CD14-positive monocyte (primary cell): ENCODE data around the gene XPO6. TPM values are rescaled to one million over a fixed set of nuclear protein-coding genes. Genes with fewer than 3 reads are reported as not detected.

Source experiments
- DNase-seq, 3 donors: peaks; one replicate each; pipeline ENCODE4 v3.0.0-alpha.2; 2011 to 2022
- H2AFZ ChIP-seq: 2 replicates; pipeline ENCODE4 v1.6.0; 2012; ENCODE audit warnings: mild to moderate bottlenecking, low read depth, low read length, inconsistent platforms; ENCODE audit not compliant: insufficient read depth, poor library complexity, severe bottlenecking
- H3K27ac ChIP-seq, 2 donors: 1 replicate in 1 of 2; 2 replicates in 1 of 2; pipeline ENCODE4 v1.5.1; 2012 to 2013; ENCODE audit warnings: low read length in 2 of 2, control low read depth in 1 of 2, inconsistent platforms in 1 of 2, low read depth in 1 of 2, mild to moderate bottlenecking in 1 of 2
- H3K27me3 ChIP-seq, 2 donors: one replicate each; pipeline versions ENCODE4 v1.6.0 to v1.6.1; 2011 to 2013; ENCODE audit warnings: low read length in 2 of 2; ENCODE audit not compliant: control insufficient read depth in 2 of 2, insufficient read depth in 2 of 2
- H3K36me3 ChIP-seq, 2 donors: replicated peaks in 1 of 2; 1 replicate in 1 of 2; 2 replicates in 1 of 2; pipeline versions ENCODE4 v1.5.1 to v1.6.1; 2012 to 2013; ENCODE audit warnings: low read length in 2 of 2, control low read depth in 1 of 2, inconsistent platforms in 1 of 2, mild to moderate bottlenecking in 1 of 2; ENCODE audit not compliant: insufficient read depth in 2 of 2, control insufficient read depth in 1 of 2
- H3K4me1 ChIP-seq, 2 donors: 1 replicate in 1 of 2; 2 replicates in 1 of 2; pipeline versions ENCODE4 v1.5.1 to v1.6.1; 2012 to 2013; ENCODE audit warnings: low read length in 2 of 2, control low read depth in 1 of 2, inconsistent platforms in 1 of 2, mild to moderate bottlenecking in 1 of 2, moderate library complexity in 1 of 2; ENCODE audit not compliant: insufficient read depth in 2 of 2, control insufficient read depth in 1 of 2
- H3K4me2 ChIP-seq: replicated peaks from 2 replicates; pipeline ENCODE3; 2012; ENCODE audit warnings: low read length, moderate library complexity, mild to moderate bottlenecking; ENCODE audit not compliant: poor library complexity, severe bottlenecking; ENCODE audit errors: extremely low read depth
- H3K4me3 ChIP-seq, 3 experiments: fragments of 200-600 bp in 1 of 3; sonication (generic) in 1 of 3; replicated peaks in 1 of 3; 1 replicate in 2 of 3; 2 replicates in 1 of 3; pipeline ENCODE4 v1.5.1; 2011 to 2013; ENCODE audit warnings: low read length in 3 of 3, mild to moderate bottlenecking in 3 of 3, control low read depth in 2 of 3, low read depth in 2 of 3, inconsistent platforms in 1 of 3, moderate library complexity in 1 of 3
- H3K79me2 ChIP-seq: 2 replicates; pipeline ENCODE4 v1.6.0; 2012; ENCODE audit warnings: mild to moderate bottlenecking, control low read depth, inconsistent platforms, low read length, moderate library complexity; ENCODE audit not compliant: insufficient read depth
- H3K9ac ChIP-seq: 2 replicates; pipeline ENCODE4 v1.6.0; 2017; ENCODE audit warnings: low read length, mild to moderate bottlenecking; ENCODE audit not compliant: insufficient read depth, poor library complexity, severe bottlenecking
- H3K9me3 ChIP-seq, 2 donors: replicated peaks in 1 of 2; 1 replicate in 1 of 2; 2 replicates in 1 of 2; pipeline versions ENCODE4 v1.5.1 to v1.6.1; 2012 to 2013; ENCODE audit warnings: low read length in 2 of 2, control low read depth in 1 of 2; ENCODE audit not compliant: control insufficient read depth in 1 of 2, insufficient read depth in 1 of 2
- H4K20me1 ChIP-seq: 2 replicates; pipeline ENCODE4 v1.6.0; 2012; ENCODE audit warnings: mild to moderate bottlenecking, low read length, control low read depth, moderate library complexity; ENCODE audit not compliant: insufficient read depth
- H3K27ac Mint-ChIP-seq, 7 donors: one replicate each; pipeline ENCODE4 v1.8.0; 2020; ENCODE audit warnings: mild to moderate bottlenecking in 7 of 7, mixed read lengths in 7 of 7, moderate library complexity in 6 of 7, inconsistent platforms in 2 of 7
- H3K27me3 Mint-ChIP-seq, 3 donors: one replicate each; pipeline ENCODE4 v1.8.0; 2021 to 2022; ENCODE audit warnings: low read depth in 3 of 3, mild to moderate bottlenecking in 3 of 3, mixed read lengths in 3 of 3, moderate library complexity in 3 of 3, inconsistent platforms in 1 of 3
- H3K36me3 Mint-ChIP-seq, 2 donors: one replicate each; pipeline ENCODE4 v1.8.0; 2020; ENCODE audit warnings: mixed read lengths in 2 of 2, inconsistent platforms in 1 of 2, mild to moderate bottlenecking in 1 of 2
- H3K4me1 Mint-ChIP-seq: one replicate; pipeline ENCODE4 v1.8.0; 2020; ENCODE audit warnings: mild to moderate bottlenecking, mixed read lengths
- H3K4me3 Mint-ChIP-seq, 2 donors: one replicate each; pipeline ENCODE4 v1.8.0; 2020; ENCODE audit warnings: mild to moderate bottlenecking in 2 of 2, mixed read lengths in 2 of 2, moderate library complexity in 1 of 2
- H3K9me3 Mint-ChIP-seq, 7 donors: one replicate each; pipeline ENCODE4 v1.8.0; 2020 to 2022; ENCODE audit warnings: mixed read lengths in 7 of 7, mild to moderate bottlenecking in 6 of 7, moderate library complexity in 6 of 7, inconsistent platforms in 2 of 7
- CTCF ChIP-seq: fragments of 200-600 bp; IDR thresholded peaks from one replicate; pipeline ENCODE4 v1.8.0; 2022; ENCODE audit warnings: antibody characterized with exemption, mild to moderate bottlenecking
- WGBS: methylation state at CpG from one replicate; pipeline ENCODE4 v1.1.5; 2013; ENCODE audit warnings: missing lambda C conversion rate; ENCODE audit not compliant: insufficient coverage; 5-methylcytosine and 5-hydroxymethylcytosine counted together
- intact Hi-C, 2 donors: fragments of 100-400 bp; cut with micrococcal nuclease; formaldehyde crosslinking; loops; one replicate each; pipeline versions ENCODE4 v1.15.0 to v1.15.1; 2023
- polyA plus RNA-seq, 3 donors: library from polyadenylated mRNA; depleted of rRNA in 1 of 3; unstranded in 2 of 3; stranded (reverse) in 1 of 3; fragments of 300-500 nt in 2 of 3; fragments of >200 nt in 1 of 3; fragmentation: Illumina TruSeq in 2 of 3; gene quantifications; 1 replicate in 2 of 3; 2 replicates in 1 of 3; pipeline ENCODE4 v1.2.3, GENCODE V29; 2012 to 2021

XPO6 gene
- polyA plus RNA-seq, 3 donors = 35.7 to 166 (median 38.3) TPM

- Mint-ChIP-seq H3K4me3 (peak overlapping the region in 1 of 2 donors; percentile 68), H3K9me3 (peaks cover 0 to 5% (median 1%) of the 10 kb centered on the region in 7 donors), H3K27ac (no peak overlapping the region), H3K36me3 (no peaks in the 10 kb centered on the region), H3K4me1 (no peaks in the 10 kb centered on the region), H3K27me3 (peaks cover 46 to 70% (median 56%) of the 10 kb centered on the region in 3 donors)
- TF ChIP-seq CTCF = no peak
- Histone ChIP-seq H3K4me1 (no peaks in the 10 kb centered on the region), H3K4me2 (no peak overlapping the region), H4K20me1 (no peaks in the 10 kb centered on the region), H3K9me3 (no peaks in the 10 kb centered on the region), H3K27me3 (peaks cover 22 to 50% of the 10 kb centered on the region in 2 donors), H3K9ac (no peak overlapping the region), H3K27ac (no peak overlapping the region), H3K79me2 (no peaks in the 10 kb centered on the region), H3K36me3 (no peaks in the 10 kb centered on the region), H2AFZ (no peak overlapping the region), H3K4me3 (no peak overlapping the region)
- DNase-seq = no peak
- intact Hi-C loops = no loop called here
- 43% methylated on average over 2 of the region's 3 CpGs for WGBS
Observed at GRCh38 chr16:28064150-28064549, 147.6 kb downstream of the XPO6 start.

GRCh38 chr16:28063591-28064061 is 148.1 kb downstream of the XPO6 start, which contains the start of gene GSG1L:
Gene GSG1L (minus strand): TSS chr16:28063714. CDS start chr16:28063424, 290 bp downstream.
- H3K27me3 Mint-ChIP-seq = peaks cover 48 to 75% (median 58%) of the 10 kb centered on the region in 3 donors
- Histone ChIP-seq H3K9me3 (no peaks in the 10 kb centered on the region), H4K20me1 (no peaks in the 10 kb centered on the region), H3K9ac (no peak within 1 kb of the TSS), H3K4me2 (no peak within 1 kb of the TSS), H3K4me3 (no peak within 1 kb of the TSS), H3K4me1 (no peaks in the 10 kb centered on the region), H3K79me2 (no peaks in the 10 kb centered on the region), H3K27me3 (peaks cover 22 to 53% of the 10 kb centered on the region in 2 donors), H2AFZ (no peak within 1 kb of the TSS), H3K36me3 (no peaks in the 10 kb centered on the region), H3K27ac (no peak within 1 kb of the TSS)
- no peak for TF ChIP-seq CTCF
- no peaks in the 10 kb centered on the region for H3K4me1 Mint-ChIP-seq
- intact Hi-C loops = no loop called here
- H3K36me3 Mint-ChIP-seq = no peaks in the 10 kb centered on the region
- H3K4me3 Mint-ChIP-seq = peak within 1 kb of the TSS in 1 of 2 donors; percentile 68
- no peak within 1 kb of the TSS for H3K27ac Mint-ChIP-seq
- no peak for DNase-seq
- peaks cover 0 to 5% (median 1%) of the 10 kb centered on the region in 7 donors for H3K9me3 Mint-ChIP-seq
- under 1% methylated on average over 53 of the region's 54 CpGs for WGBS
